Cortex of kidney (tissue), 1 donor: ENCODE measurements around the gene TMEM114.

ENCODE experiments used
- DNase-seq: peaks from one replicate; lab custom pipeline; 2025; lab: John Stamatoyannopoulos, UW

The TMEM114 gene

DNA sequence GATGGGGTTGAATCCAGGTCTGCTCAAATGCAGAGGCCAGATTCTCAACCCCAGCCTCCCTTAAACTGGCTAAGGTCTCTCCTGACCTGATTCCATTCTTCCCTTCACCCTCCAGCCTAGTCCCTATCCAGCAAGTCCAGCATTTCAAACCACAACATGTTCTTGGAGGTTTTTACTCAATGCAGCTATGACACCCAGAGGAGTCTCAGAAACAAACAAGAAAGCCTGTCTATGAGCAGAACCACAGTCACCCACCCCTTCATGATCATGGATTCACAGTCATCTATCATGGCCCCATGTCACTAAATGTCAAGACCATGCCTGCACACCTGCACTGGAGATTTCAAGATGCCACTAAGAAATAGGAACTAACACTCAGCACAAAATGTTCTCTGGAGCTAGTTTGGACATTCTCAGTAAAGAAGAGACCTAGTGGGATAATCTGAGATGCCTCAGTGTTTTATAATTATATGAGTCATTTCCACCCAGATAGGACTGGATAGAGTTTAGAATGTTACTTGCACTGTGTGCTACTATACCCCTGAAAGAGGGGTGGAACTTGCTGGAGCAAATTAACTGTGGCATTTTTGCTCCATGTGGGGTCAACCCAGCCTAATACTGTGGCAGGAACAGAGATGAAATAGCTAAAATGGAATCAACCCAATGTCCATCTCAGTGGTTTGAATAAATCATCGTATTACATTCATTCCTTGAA is 21.7 kb upstream of the TMEM114 start:
- DNase-seq: no peak

DNA sequence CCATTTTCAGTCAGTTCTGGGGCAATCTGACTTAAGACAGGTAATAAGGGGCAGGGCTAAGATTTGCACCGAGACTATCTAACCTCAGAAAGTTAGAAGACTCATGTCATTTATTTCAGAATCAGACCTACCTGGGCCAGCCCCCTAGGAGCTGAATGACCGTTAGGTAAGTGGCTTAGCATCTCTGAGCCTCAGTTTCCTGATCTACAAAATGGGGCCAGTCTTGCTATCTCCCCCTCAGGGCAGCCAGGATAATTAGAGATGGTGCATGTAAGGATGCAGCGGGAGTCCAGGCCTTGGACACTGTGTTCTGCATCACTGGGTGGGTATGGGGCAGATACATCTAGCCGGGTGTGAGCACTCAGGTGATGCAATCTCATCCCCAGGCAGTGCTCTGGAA is 20.8 kb upstream of the TMEM114 start:
- DNase-seq: no peak

DNA sequence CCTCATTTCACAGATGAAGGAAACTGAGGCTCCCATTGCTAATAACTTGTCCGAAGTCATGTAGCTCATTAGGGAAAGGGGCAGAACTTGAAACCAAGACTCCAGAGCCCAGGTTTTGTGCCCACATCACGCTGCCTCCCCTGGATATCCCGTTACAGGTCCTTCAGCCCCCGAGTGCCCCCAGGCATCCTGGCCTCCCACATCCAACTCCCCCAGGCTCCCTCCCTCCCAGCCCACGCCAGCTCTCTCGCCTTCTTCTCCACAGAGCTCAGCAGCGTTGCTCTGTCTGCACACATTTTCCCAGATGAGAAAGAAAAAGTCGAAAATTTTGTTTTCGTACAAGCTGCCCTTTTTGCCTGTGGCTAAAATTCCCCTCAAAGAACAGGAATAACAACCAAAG is 16.9 kb upstream of the TMEM114 start:
- no peak for DNase-seq

DNA sequence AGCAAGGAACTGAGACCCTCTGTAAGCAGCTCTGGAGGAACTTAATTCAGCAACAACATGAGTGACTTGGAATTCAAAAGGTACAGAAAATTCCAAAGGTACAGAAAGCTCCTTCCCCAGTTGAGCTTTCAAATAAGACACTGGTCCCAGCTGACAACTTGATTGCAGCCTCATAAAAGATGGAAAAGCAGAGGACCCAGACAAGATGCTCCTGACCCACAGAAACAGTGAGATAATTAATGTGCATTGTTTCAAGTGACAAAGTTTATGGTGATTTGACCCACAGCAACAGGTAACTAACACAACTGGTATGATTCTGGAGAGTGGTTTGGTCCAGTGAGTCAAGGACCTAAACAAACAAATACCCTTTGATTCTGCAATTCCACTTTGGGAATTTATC is 15.2 kb upstream of the TMEM114 start:
- DNase-seq: no peak

DNA sequence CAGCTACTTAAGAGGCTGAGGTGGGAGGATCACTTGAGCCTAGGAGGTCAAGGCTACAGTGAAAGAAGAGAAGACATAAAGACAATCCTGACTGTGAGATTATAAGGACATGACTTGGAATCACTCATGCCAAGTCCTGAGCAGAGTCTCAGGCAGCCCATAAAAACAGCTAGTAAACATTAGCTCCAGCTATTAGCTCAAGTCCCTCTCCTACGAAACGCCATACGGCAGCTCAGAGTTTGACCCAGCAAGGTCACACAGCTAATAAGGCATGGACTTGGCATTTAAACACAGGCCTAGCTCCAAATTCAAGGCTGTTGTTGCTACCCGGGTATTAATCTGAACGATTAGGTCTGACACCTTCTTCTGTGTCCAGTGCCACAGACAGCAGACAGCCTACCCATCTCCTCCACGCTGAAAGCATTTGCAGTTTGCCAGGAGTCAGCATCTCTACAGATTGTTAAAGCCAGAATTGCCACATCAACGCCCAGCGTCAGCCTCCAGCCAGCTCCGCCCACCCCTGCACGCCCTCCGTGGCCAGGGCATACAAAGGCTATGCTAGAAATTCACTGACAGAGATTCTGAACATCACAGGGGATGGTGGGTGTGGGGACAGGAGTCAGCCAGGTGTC is 9.9 kb upstream of the TMEM114 start:
- no peak for DNase-seq

DNA sequence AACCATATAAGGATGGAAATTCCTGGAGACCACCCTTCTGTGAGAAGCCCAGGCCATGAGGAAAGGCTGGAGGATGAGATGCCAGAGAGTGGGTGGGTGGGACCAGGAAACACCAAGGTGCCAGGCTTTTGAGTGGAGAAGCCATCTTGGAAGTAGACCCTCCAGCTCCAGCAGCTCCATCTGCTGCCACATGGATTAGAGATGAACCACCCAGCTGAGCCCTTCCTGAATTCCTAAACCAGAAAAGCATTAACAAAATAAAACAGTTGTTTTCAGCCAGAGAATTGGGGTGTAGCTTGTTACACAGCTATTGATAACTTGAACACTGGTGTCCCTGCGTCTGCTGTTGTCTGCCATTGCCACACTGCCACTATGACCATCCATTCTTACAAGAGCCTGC is 6.3 kb upstream of the TMEM114 start:
- no peak for DNase-seq

DNA sequence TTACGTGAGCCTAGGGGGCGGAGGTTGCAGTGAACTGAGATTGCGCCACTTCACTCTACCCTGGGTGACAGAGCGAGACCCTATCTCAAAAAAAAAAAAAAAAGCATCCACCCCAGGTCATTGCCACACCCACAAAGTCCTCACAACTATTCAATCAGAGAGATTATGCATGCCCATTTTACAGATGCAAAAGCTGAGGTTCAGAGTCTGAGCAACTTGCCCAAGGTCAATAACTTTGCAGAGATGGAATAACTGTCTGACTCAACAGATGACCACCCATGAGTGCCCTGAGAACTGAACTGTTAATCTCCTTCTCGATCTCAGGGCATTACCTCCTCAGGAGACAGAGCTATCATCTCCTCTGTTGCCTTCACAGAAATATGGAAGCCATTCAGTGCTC is 5.5 kb upstream of the TMEM114 start:
- DNase-seq: no peak

DNA sequence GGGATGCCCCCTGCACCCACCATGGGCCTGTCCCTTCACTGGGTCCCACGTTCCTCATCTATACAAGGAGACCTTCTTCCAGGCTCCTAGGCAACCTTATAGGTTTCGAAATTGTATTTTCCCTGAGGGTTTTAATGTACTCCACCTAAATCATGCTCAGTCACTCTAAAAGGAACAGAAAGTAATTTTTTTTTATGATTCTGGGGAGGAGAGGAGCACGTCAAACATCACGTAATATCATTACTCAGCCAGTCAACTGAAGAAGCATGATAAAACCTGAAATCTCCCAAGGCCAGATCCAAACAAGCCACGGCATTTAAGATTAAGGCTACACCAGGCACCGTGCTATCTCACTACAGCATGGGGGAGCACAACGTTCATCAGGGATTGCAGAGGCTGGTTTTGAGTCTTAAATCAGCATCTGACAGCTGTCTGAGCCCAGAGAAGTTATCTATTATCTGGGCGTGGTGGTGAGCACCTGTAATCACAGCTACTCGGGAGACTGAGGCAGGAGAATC is 3.9 kb upstream of the TMEM114 start:
- DNase-seq: no peak

DNA sequence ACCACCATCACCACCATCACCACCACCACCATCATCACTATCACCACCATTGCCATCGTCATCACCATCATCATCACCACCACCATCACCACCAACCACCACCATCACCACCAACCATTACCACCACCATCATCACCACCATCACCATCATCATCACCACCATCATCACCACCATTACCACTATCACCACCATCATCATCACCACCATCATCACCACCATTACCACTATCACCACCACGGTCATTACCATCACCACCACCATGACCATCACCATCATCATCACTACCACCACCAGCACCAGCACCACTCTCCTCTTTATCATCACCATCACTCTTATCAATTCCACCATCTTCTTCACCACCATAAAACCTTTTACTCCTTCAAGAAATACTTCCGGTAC is 1.1 kb upstream of the TMEM114 start:
- no peak for DNase-seq

DNA sequence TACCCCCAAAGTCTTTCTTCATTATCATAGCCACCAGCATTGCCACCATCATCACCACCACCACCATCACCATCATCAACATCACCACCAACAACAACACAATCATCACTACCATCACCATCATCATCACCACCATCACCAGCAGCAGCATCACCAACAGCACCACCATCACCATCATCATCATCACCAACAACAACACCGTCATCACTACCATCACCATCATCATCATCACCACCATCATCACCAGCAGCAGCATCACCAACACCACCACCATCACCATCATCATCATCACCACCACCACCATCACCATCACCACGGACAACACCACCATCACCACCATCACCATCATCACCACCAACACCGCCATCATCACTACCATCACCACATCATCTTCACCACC is 500 bp upstream of the TMEM114 start:
- DNase-seq: no peak

DNA sequence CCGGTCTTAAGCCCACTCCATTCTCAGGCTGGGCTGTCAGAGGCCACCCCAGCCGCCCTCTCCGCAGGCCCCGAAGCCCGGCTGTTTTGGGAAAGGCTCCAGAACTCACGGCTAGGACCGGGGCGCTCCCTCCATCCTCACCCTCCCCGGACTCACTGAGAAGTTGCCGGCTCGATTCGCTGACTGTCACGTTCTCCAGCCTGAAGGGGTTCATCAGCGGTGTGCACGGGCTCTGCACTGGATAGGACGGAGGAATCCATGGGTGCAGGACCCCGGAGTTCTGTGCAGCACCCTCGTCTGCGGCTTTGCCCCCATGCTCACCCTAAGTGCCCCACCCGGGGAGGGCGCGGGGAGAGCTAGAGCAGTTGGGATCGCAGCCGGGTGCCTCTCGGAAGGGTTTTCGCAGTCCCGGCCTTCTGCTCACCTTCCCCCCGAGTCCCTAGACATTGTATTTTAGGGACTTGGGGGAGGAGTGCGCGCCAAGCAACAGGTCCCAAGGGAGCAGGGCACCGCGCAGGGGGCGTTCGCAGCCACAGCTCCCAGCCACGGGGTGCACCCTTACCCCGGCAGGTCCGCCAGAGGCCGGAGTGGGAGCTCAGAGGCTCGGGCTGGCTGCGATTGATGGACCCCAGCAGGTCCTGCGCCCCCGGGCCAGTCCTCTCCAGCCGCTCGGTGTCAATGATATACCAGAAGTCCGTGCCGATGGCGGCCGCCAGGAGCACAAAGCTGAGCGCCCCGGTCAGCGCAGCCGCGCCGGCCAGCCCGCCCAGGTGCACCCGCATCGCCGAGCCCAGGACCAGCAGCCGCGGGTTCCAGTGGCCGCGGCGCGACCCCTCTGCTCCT is 1.0 kb downstream of the TMEM114 start:
- no peak for DNase-seq

DNA sequence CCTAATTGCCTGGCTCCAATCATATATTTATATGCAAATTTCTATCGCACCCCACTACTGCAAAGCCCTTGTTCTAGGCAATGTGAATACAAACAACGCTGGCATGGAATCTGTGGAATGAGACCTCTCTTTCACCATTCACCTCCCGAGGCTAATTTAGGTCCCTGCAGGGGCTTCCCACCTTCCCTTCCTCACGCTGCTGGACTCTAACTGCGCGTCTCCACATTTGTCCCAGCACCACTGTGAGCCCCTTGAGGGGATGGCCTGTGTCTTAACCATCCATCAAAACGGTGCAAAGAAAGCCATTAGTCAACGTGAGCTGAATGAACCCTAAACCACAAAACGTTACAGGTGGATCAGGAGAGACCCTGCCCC is 1.6 kb downstream of the TMEM114 start:
- no peak for DNase-seq

DNA sequence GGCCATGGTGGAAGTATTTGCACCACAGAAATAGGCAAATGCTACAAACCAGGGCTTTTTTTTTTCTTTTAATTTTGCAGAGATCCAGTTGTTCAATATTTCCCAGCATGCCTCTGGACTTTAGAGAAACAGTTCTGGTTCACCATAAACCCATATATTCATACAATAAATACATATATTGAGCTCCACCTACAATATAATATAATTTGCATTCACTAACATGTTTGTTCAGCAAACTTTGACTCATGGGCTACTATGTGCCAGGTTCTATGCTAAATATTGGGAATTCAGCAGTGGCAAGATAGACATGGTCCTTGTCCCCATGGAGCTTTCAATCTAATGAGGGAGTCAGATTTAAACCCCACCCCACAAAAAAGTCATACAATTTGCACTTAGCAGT is 3.2 kb downstream of the TMEM114 start:
- no peak for DNase-seq

DNA sequence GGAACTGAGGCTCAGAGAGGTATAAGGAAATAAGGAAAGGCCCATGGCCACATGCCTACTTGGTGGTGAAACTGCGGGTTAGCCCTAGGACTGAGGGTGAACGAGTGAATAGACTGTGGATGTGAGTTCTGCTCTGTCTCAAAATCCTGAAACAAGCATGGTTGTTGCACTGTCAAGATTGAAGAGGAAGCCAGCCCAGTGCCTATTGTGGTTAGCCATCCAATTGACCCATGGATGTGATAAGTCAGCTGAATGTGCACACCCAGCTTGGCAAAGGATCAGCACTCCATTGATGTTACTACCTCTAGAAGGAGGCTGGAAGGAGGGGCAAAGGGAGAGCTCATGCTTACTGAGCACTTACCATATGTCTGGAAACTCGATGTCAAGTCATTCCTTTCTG is 4.5 kb downstream of the TMEM114 start:
- no peak for DNase-seq

DNA sequence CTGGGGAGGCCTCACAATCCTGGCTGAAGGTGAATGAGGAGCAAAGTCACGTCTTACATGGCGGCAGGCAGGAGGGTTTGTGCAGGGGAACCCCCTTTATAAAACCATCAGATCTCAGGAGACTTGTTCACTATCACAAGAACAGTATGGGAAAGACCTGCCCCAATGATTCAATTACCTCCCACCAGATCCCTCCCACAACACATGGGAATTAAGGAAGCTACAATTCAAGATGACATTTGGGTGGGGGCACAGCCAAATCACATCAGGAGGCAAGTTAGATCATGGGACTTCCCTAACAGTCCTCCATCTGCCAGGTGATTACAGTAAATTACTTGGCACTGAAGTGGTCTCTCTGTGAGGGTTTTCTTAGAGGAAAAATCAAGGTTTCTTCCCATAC is 5.3 kb downstream of the TMEM114 start:
- no peak for DNase-seq

DNA sequence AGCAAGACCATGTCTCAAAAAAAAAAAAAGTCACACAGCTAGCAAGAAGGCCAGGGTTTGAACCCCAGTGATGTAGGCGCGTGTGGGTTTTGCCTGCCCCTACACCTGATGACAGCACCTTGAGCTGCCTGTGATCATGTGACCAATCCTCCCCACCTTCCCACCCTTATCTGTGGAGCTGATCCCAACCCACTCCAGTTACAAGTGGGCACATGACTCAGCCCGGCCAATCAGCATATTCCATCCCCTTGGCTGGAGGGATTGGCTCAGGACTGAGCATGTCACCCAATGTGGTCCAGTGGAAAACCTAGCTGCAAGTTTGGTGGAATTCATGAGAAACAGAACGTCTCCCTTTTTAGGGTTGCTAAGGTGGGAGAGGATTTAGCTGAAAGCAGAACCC is 6.6 kb downstream of the TMEM114 start:
- no peak for DNase-seq

DNA sequence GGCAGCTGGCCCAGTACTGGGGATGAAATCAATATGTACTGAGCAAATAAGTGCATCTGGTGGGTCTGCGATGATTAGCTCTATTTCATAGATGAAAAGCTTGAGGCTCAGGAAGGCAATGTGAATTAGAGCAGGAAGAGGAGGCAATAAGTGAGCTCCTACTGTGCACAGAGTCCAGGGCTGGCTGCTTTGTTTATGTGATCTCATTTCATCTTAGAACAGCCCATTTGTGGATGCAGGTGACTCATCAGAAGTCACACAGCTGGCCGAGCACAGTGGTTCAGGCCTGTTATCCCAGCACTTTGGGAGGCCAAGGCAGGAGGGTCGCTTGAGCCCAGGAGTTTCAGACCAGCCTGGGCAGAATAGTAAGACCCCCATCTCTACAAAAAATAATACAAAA is 7.1 kb downstream of the TMEM114 start:
- no peak for DNase-seq

DNA sequence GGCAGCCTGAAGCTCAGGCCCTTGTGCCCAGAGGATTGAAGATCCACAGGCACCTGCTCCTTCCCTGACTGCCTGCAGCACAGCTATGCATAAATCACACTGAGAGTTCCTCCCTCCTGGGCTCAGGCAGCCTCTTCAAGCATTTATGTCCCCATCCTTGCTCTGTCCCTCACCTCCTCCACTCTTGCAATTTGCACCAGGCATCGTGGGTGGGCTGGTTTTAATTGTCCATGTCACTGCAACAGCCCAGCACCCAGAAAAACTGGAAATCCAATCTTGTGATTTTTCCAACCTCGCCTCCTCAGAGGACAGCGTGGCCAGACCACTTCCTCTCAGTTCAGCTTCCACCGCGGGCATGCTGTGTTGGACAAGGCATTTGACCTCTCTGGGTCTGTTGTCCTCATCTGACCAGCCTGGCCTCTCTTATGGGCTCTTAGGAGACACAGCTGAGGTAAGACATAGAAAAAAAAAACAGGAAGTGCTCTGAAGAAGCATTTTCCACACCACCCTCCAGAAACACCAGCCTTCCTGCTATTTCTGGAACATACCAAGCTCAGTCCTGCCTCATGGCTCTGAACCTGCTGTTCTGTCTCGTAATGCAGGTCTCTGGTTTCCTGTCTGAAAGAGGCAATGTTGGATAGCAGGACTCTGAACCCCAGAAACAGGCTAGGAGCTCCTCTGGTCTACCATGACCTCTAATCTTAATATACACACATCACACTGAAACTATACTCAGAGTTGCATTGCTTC is 8.3 kb downstream of the TMEM114 start:
- DNase-seq: no peak

DNA sequence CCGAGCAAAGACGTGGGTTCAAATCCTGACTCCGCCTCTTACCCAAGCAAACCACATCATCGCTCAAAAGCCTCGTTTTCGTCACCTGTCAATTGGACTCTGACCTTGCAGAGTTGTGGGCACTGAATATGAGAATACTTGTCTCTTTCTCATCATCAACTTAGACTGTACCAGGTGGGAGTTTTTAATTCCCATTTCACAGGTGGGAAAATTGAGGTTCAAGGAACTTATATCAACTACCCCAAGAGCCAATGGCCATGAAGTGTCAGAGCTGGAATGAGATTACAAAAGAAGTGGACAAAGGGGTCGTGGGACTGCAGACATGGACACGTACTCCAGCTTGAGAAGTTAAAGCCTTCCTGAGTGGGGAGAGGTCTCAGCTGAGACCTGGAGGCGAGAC is 10.8 kb downstream of the TMEM114 start:
- no peak for DNase-seq

DNA sequence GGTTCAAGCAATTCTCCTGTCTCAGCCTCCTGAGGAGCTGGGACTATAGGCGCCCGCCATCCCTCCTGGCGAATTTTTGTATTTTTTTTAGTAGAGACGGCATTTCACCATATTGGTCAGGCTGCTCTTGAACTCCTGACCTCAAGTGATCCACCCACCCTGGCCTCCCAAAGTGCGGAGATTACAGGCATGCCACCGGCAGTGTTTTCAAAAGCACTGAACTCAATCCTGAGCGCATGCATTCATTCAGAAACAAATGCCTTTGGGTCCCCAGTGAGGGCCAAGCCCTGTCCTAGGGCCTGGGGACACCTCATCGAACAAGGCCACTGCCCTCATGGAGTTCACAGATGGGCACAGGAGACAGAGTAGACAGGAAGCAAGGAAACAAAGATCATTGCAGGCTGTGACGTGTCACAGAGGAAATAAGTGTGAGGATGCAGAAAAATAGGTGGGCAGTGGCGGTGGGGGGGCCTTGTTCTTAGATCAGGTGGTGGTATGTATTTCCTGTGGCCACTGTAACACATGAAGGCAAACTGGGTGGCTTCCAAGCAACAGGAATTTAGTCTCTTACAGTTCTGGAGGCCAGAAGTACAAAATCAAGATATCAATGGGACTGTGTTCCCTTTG is 12.5 kb downstream of the TMEM114 start:
- DNase-seq: no peak

DNA sequence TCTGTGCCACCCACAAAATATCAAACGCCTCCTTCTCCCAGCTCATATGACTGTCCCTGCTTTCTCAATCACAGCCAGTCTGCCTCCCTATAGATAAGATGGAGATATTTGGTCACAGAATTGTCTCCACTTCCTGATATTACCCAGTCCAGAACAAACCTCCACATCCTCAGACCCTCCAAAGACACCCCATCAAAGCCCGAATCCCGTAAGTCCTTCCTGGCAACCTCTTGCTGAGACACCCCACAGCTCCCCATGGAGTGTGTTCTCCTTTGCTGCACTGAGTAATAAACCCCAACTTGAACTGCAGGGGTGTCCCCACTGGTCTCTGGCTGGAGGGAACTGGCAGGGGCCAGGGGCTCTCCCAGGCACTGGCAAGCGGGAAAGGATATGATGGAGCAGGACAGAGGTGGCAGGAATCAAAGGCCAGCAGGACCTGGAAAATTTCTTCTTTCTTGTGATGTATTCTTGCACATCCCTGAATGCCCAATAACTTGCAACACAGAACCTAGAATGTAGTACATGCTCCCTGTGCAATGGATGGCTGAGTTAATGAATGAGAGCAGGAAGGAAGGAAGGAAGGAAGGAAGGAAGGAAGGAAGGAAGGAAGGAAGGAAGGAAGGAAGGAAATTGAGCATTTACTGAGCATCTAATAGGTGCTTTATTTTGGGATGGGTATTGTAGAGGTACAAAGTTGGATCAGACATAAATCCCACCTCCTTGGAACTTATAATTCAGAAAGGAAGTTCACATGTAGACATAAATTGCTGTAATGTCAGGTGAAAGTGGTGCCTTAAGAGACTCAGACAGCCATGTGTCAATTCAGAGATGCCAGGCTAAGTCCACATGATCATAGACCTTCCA is 13.9 kb downstream of the TMEM114 start:
- DNase-seq: no peak
